GM12892 (cell line): ENCODE results near the gene NGDN.

Experiments
- POLR2A ChIP-seq: IDR thresholded peaks from 2 replicates; pipeline ENCODE4 v1.6.1; 2011; ENCODE audit warnings: low read depth, low read length, control low read depth
- POLR2AphosphoS5 ChIP-seq: IDR thresholded peaks from 2 replicates; pipeline ENCODE4 v1.6.1; 2011; ENCODE audit warnings: low read depth, low read length, control low read depth
- TAF1 ChIP-seq: IDR thresholded peaks from 2 replicates; pipeline ENCODE4 v1.6.1; 2011; ENCODE audit warnings: low read depth, mild to moderate bottlenecking, control low read depth, low read length, borderline replicate concordance

DNA sequence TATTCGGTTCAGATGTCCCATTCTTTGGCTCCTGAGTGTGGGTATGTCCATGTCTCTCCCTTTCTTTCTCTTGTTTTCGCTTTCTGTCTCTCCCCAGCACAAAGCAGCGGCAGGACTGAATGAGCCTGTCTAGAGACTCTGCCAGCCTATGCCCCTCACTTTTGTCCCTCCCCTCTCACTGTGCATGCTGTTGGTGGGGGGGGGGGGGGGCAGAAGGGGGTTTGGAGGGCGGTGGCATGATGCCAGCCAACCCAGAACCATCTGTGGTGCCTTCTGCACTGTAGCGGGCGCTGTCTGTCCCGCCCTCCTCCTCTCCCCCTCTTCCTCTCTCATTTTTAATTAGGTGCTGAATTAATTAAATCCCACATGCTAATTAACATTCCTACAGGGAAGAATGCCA lies 17.7 kb downstream of the NGDN start:
- TF ChIP-seq POLR2AphosphoS5 (no peak), POLR2A (no peak), TAF1 (no peak)
